Stimulated activated CD4-positive, alpha-beta T cell treated with anti-CD3 and anti-CD28 coated beads, Interleukin-15, amount 100 ng/mL, for 1 hour (primary cell): ENCODE results near the gene ZC3H18.

Experiments used
- DNase-seq, 2 donors: peaks; one replicate each; pipeline ENCODE4 v3.0.0-alpha.2; 2020; ENCODE audit warnings: low read depth in 1 of 2, low spot score in 1 of 2

ZC3H18 gene

DNA sequence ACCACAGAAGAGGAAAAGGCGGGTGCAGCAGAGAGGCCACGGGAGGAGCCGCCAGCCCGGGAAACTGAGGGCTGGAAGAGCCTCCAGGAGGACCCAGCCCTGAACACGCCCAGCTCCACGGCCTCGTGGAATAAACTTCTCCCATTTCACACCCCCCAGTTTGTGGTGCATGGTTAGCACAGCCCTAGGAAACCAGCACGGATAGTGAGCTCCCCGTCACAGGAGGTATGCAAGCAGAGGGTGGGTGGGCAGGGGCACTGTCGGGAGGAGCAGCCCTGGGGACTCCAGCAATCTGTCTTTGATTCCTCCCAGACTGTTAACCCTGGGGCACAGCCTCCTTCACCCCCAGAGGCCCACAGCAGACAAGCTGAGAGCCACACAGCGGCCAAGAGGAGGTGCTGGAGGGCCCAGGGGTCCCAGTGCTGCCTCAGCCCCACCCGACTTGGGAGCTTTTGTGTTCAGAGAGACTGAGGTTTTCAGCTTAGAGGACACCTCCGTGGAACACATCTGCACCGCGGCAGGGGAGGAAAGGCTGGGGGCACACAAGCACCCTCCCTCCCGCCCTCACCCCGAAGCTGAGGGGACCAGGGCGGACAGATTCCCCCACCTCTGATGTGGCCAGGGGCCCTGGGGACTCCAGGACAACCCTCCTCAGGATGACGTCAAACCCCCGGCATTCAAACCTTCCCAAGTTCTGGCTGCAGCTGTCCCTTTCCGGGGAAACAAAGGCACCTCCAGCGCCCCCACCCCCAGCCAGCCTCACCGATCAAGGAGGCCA, 66.5 kb downstream of the ZC3H18 start:
- DNase-seq = no peak

DNA sequence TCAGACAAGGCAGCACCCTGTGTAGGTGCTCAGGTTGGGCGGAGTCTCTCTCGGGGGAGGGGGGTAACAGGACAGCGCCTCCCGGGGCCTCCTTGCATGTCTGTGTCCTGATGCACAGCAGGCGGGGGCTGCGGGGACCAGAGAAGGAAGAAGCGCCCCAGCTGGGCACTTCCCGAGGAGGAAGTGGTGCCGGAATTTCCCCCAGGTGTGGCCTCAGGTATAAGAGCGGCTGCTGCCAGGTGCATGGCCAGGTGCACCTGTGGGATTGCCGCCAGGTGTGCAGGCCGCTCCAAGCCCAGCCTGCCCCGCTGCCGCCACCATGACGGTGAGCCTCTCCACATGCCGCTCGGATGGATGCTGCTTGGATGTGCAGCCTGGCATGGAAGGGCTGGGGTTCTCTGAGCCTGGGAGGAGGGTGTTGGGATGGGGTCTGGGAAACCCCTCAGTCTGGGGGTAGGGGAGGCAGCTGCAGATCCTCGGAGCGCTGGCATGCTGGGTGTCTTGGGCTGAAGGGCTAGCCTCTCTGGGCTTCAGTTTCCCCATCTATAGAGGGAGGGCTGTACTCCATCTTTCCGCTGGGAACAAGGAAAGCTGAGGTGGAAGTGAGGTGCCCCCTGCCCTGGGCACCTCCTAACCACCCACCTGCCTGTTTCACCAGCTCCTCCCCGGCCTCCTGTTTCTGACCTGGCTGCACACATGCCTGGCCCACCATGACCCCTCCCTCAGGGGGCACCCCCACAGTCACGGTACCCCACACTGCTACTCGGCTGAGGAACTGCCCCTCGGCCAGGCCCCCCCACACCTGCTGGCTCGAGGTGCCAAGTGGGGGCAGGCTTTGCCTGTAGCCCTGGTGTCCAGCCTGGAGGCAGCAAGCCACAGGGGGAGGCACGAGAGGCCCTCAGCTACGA, 68.4 kb downstream of the ZC3H18 start, which contains the start of gene IL17C:
IL17C (plus strand) TSS at position 250 of the 908 bp plus-strand sequence; CDS start at position 320, 70 bp downstream.
- DNase-seq = no peak

DNA sequence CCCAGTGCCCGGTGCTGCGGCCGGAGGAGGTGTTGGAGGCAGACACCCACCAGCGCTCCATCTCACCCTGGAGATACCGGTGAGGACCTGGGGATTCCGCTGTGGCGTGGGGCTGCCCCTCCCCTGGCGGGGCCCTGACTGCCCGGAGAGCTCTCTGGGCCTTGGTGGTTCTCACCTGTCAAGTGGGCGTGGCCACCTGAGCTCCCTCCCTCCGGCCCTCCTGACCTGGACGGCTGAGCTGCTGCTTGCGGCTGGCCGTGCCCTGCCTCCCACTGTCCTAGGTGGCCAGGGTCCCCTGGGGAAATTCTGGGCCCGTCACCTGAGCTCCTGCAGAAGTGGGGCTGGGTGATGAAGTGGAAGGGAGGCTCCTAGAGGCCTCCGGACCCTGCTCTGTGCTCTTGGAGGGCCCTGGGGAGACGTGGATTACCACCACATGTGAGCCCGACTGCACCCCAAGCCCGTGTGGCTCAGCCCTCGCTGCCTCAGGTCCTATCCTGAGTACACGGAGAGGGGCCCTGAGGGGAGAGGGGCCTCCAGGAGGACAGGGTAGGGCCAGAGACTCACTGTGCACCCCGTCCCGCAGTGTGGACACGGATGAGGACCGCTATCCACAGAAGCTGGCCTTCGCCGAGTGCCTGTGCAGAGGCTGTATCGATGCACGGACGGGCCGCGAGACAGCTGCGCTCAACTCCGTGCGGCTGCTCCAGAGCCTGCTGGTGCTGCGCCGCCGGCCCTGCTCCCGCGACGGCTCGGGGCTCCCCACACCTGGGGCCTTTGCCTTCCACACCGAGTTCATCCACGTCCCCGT, 69.2 kb downstream of the ZC3H18 start:
- no peak for DNase-seq

DNA sequence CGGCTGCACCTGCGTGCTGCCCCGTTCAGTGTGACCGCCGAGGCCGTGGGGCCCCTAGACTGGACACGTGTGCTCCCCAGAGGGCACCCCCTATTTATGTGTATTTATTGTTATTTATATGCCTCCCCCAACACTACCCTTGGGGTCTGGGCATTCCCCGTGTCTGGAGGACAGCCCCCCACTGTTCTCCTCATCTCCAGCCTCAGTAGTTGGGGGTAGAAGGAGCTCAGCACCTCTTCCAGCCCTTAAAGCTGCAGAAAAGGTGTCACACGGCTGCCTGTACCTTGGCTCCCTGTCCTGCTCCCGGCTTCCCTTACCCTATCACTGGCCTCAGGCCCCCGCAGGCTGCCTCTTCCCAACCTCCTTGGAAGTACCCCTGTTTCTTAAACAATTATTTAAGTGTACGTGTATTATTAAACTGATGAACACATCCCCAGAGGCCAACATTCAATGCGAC, 69.9 kb downstream of the ZC3H18 start:
- no peak for DNase-seq

DNA sequence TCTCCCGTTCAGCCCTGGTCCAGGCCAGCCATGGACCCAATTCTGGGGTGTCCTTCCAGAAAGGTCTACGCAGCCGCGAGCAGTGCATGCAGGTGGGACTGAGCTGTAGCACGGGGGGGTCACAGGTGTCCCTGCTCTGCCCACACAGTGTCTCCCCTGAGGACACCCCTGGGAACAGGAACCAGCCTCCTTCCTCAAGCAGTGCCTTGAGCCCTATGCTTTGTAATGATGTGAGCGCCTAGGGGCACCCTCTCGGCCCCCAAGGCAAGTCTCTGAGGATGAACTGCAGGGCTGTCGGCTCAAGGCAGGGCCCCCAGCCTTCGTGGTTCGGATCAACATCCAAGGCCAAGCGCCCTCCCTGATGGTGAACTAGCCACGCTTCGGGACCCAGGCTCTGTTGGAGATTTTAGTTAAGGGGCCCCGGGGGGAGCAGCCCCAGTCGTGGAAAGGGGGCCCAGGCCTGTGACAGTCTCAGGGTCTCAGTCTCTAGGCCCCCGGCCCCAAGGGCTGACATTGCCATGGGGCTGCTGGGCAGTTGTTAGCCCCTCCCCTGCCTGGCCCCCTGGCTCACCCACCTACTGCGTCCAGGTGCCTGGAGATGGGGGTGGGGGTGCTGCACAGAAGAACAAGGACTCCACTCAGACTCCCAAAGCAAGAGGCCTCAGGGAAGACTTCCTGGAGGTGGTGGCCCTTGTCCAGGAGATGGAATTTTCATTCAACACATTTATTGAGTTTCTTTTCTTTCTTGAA, 70.5 kb downstream of the ZC3H18 start:
- DNase-seq = no peak

DNA sequence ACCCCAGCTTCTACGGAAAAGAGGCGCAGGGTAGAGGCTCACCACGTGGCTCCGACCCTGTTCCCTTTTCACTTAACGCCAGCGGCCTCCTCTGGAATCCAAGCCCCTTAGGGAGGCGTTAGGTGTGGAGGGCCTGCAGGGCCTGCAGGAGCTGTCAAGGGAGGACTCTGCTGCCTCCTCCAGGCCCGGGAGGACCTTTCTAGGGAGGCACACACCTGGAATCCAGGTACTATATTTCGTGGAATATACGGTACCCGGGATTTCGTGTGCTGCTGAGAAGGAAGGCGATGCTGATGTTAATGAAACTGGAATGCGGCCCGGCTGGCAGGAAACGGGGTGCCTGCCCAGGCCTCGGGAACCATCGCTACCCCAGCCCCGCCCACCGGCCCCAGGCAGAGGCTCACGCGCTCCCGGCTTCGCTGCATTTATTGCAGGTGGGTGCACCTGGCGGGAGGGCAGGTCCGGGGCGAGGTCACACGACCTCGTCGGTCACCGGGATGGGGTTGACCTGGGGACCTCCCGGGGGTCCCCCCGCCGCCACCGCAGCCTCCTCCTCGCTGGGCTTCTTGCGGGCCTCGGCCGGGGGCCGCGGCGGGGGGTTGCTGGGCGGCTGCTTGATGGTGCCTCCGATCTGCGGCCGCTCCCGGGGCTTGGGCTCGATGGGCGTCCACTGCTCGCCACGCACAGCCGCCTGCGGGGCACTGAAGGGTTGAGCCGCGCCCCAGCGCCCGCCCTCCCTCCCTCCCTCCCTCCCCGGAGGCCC, 72.9 kb downstream of the ZC3H18 start:
- DNase-seq = no peak

DNA sequence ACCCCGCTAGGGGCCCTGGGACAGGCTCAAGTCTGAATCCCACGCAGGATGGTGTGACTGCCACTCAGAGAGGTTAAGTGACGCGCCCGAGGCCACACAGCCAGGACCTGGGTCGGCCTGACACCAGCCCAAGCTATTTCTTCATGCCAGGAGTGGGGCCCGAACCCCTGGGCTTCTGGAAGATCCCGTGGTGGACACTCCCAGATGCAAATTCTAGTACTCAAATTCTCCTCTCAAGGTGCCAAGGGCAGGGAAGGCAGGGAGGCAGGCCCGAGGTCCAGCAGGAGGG, 73.4 kb downstream of the ZC3H18 start:
- no peak for DNase-seq

DNA sequence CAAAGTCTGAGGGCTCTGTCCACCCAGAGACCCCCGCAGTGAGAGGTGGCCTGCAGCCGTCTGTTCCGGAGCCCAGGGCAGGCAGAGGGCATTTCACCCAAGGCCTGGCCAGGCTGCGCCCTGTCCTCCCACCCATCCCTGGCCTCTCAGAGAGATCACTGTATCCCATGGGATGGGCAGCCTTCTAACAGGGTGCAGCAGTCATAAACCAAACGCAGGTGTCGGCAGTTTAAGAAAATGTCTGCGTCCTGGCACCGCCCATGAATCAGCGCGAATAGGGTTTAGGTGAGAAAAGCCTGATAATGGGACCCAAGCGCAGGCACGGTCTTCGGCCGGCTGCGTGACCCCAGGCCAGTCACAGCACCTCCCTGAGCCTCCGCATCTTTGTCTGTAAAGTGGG, 75.3 kb downstream of the ZC3H18 start:
- no peak for DNase-seq

DNA sequence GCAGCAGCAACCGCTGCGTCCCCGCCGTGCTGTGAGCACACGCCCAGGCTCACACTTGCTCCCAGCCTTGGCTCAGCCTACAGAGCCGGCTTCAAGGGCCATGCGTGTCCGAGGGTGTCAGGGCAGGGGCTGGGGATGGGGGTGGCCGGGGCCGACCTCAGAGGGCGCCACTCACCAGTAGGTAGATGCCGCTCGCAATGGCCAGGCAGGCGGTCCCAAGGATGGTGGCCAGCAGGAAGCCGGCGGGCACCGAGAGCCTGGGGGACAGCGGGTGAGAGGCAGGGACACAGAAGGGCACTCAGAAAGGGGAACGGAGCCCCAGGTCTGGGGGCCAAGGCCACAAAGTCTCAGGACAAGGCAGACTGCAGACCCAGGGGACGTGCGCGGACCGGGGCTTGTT, 75.7 kb downstream of the ZC3H18 start:
- no peak for DNase-seq

DNA sequence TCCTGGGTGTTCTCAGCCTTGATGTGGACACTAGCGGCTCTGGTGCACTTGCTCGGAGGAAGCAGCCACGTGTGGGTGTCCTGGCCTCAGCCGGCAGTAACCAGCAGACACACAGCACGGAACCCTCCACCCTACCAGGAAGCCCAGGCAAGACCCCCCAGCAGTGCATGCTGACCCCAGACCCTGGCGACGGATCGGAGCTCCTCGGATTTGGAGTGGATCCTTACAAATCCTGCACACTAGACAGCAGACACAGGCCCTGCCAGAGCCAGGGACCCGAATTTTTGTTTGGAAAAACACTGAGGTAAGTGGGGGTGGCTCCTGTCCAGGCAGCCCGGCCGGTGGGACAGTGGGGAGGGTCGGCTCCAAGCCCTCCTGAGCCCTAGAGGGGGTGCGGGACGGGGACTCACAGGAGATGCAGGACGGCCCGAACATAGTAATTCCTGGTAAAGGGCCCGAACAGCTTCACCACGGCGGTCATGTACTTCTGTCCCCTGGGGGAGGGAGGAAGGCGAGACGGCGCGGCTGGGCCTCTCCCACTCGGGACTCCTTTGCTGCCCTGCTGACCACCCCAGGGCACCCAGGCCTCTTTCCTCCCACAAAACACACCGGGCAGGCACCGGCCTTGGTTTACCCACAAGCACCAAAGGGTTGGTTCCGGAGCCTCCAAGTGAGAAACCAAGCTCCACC, 76.3 kb downstream of the ZC3H18 start:
- no peak for DNase-seq

DNA sequence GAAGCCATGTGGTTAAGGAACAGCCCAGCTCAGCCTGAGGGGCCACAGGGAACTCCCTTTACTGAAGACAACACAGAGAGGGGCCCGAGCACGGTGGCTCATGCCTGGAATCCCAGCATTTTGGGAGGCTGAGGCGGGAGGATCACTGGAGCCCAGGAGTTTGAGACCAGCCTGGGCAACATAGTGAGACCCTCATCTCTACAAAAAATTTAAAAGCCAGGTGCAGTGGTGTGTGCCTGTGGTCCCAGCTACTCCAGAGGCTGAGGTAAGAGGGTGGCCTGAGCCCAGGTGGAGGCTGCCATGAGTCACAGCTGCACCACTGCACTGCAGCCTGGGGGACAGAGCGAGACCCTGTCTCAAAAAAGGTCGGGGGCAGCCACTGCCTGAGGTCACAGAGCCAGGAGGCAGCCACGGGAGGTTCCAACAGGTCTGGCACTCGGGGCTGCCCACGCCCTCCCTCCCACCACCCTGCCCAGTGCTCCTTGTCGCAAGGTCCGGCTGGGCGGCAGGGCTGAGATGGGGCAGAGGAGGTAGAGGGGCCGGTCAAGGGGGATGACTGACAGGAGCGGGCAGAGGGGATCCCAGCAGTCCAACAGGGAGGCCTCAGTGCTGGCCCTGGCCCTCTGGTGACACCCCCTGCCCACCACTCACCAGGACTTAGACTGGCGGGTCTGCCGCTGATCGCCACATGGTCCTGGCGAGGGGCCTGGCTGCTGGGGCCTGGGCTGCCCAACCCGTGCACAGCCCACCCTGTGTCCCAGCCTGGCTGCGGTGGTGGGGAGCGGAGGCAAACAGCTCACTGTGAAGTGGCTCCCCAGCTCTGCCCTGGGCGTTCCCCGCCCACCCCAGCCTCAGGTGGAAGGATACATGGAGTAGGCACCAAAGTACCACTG, 77.2 kb downstream of the ZC3H18 start:
- DNase-seq = no peak

DNA sequence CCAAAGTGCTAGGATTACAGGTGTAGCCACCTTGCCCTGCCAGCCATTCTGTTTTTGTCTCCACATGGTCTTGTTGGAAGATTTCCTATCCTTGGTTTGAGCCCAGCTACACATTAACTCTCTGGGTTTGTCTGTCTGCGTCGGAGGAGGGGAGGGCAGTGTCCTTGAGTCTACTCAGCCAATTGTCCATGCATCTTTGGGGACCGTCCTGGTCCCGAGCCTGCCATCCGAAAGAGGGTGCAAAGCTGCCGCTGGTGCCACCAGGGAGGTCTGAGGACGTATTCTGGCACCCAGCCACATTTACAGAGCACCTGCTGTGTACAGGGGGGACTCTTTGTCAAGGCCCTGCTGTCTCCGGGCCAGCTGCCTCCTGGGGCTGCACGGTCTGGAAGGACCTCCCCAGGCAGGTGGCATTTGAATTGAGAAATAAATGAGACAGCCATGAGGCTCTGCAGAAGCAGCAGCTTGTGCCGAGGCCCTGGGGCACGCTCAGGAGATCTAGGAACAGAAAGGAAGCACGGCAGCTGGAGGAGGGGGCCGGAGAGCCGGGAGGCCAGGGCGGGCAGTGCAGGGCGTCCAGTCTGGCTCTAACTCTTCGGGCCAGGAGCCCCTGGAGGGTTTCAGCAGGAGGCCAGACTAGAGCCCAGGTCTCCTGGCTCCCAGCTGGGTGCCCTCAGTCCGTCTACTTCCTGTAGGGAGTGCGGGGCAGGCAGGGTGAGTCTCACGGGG, 79.2 kb downstream of the ZC3H18 start:
- no peak for DNase-seq

DNA sequence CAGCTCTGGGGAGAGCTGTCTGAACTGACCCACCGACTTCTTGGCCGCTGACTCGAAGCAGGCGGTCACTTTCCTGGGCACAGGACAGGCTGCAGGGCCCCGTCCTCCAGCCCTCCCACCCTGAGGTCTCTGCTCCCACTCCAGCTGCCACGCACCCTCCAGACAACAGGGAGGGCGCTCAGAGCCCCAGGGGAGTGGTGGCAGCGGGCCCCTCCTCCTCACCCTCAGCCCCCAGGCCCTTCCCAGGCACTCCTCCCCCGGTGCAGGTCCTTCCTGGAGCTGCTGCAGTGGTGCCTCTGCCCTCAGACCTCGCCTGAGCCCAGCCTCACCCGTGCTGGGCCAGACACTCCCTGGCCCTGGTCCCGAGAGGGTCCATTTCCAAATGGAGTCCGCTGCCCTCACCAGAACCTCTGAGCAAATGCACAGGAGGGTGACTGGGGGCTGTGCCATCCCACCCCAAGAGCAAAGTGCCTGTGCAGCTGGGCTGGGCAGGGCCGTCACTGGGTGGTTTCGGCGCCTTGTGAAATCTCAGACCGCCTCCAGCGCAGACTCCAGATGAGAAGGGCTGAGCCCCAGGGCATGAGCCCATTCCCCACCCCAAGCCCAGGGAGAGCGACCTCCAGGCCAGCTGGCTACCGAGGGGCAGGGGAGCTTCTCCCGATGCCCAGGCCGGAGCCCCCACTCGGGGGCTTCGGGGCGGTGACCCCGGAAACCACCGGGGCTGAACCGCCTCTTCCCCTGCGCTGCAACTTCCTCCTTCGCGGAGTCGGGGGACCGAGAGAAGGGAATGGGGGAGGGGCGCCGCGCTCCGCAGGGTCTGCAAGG, 79.9 kb downstream of the ZC3H18 start:
- no peak for DNase-seq

DNA sequence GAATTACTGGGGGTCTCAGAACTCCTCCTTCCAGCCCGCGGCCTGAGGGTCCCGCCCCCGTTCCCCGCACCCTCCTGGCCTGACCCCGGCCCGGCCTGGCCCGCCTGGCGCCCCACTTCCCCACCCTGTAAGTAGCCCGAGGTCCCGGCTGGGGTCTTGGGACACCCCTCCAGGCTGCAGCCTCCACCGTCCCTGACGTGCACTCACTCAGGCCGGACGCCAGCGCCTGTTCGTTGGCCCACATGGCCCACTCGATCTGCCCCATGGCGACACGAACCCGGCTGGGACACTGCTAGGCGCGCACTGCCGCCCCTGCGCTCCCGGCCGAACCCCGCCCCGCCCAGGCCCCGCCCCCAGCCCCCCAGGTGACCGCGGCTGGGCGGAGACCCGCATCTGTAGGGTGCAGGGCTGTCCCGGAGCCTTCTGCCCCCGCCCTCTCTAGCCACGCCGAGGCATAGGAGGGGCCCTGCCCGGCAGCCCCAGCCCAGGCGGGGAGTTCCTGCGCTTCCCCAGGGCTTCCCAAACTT, 80.6 kb downstream of the ZC3H18 start, which contains the start of gene CYBA:
CYBA (minus strand) TSS at position 305 of the 527 bp plus-strand sequence; CDS start at position 265, 40 bp downstream.
- peak; percentile 64 to 67 for DNase-seq

DNA sequence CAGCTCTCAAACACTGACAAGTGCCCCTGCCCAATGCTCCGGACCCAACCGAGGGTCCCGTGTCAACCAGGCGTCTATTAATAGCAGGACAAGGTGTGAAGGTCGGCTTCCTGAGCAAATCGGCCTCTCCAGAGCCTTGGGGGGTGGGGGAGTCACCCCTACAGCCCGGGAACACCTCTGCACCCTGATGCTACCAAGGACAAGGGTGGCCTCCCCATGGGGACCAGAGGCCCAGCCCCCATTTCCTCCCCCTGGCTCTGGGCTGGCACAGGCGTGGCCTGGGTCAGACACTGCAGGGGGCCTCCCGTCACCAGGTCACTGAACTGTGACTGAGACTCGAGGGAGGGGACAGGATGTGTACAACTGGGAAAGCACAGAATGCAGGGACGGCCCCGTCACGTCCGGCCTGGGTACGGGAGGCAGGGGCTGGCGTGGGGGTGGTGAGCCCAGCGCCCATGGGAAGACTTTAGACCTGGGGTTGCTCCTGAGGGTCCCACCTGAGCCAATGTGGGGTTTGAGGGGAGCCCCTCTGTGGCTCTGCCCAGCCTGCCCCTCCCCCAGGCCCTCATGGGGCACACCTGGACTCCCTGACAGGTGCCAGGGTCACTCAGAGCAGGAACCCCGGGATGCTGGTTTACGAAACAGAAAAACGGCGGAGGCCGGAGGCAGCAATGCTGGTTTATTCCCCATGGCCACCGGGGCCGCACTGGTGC, 81.2 kb downstream of the ZC3H18 start:
- DNase-seq = peak; percentile 41 to 50
